ENCODE results near the gene SHC3.

The SHC3 gene

GRCh38 chr9:89020754-89021153 lies 157.9 kb downstream of the SHC3 start:
- TF ChIP-seq CTCF (IDR thresholded peaks at IDR 0.05; ENCODE audit: low read depth, low read length, missing control alignments), result no peak
- no peak overlapping the region for H3K4me3 ChIP-seq (ENCODE audit: low read depth, low read length)
- no peak for DNase-seq (ENCODE audit: low read depth)
- in situ Hi-C loops (cut with HindIII; ENCODE audit: low sequenced_read_pairs), result no loop called here

GRCh38 chr9:89015336-89015735 lies 163.3 kb downstream of the SHC3 start:
- in situ Hi-C loops (cut with HindIII; ENCODE audit: low sequenced_read_pairs), result loop anchor here (10.0 kb wide), 1 partner anchor 361 kb away; no protein-coding TSS in a partner anchor

GRCh38 chr9:89014153-89014552 lies 164.5 kb downstream of the SHC3 start:
- TF ChIP-seq CTCF (IDR thresholded peaks at IDR 0.05; ENCODE audit: low read depth, low read length, missing control alignments), result no peak
- in situ Hi-C loops (cut with HindIII; ENCODE audit: low sequenced_read_pairs), result loop anchor here (10.0 kb wide), 1 partner anchor 359 kb away; no protein-coding TSS in a partner anchor
- no peak for DNase-seq (ENCODE audit: low read depth)
- no peak overlapping the region for H3K4me3 ChIP-seq (ENCODE audit: low read depth, low read length)

More at GRCh38 chr9:89015336-89015735, 163.3 kb downstream of the SHC3 start:
- no peak overlapping the region for H3K4me3 ChIP-seq (ENCODE audit: low read depth, low read length)
- TF ChIP-seq CTCF (IDR thresholded peaks at IDR 0.05; ENCODE audit: low read depth, low read length, missing control alignments), result no peak
- no peak for DNase-seq (ENCODE audit: low read depth)

GRCh38 chr9:89013660-89014059 lies 165.0 kb downstream of the SHC3 start:
- TF ChIP-seq CTCF (IDR thresholded peaks at IDR 0.05; ENCODE audit: low read depth, low read length, missing control alignments), result no peak
- no peak for DNase-seq (ENCODE audit: low read depth)
- in situ Hi-C loops (cut with HindIII; ENCODE audit: low sequenced_read_pairs), result loop anchor here (10.0 kb wide), 1 partner anchor 359 kb away; no protein-coding TSS in a partner anchor
- no peak overlapping the region for H3K4me3 ChIP-seq (ENCODE audit: low read depth, low read length)

- no peak for DNase-seq (ENCODE audit: low read depth)
- in situ Hi-C loops (cut with HindIII; ENCODE audit: low sequenced_read_pairs), result loop anchor here (10.0 kb wide), 1 partner anchor 358 kb away; no protein-coding TSS in a partner anchor
- no peak for TF ChIP-seq CTCF (IDR thresholded peaks at IDR 0.05; ENCODE audit: low read depth, low read length, missing control alignments)
- H3K4me3 ChIP-seq (ENCODE audit: low read depth, low read length), result no peak overlapping the region
Measured at GRCh38 chr9:89012294-89013042, 166.2 kb downstream of the SHC3 start.

- in situ Hi-C loops (cut with HindIII; ENCODE audit: low sequenced_read_pairs), result loop anchor here (10.0 kb wide), 1 partner anchor 357 kb away; no protein-coding TSS in a partner anchor
- DNase-seq (ENCODE audit: low read depth), result no peak
- TF ChIP-seq CTCF (IDR thresholded peaks at IDR 0.05; ENCODE audit: low read depth, low read length, missing control alignments), result no peak
- H3K4me3 ChIP-seq (ENCODE audit: low read depth, low read length), result no peak overlapping the region
Measured at GRCh38 chr9:89011683-89012082, 166.9 kb downstream of the SHC3 start.

Data from astrocyte of the cerebellum (primary cell).